ENCODE data around the gene NXT1.
"Not testable (repeated sequence)": the region's sequence is repeated elsewhere in the genome, so short reads cannot be mapped to it uniquely, and the experiment has no call there.

Gene NXT1

GRCh38 chr20:23331450-23332350, 18.9 kb upstream of the NXT1 start:
- no peak for DNase-seq (ENCODE audit: low read depth)

DNA sequence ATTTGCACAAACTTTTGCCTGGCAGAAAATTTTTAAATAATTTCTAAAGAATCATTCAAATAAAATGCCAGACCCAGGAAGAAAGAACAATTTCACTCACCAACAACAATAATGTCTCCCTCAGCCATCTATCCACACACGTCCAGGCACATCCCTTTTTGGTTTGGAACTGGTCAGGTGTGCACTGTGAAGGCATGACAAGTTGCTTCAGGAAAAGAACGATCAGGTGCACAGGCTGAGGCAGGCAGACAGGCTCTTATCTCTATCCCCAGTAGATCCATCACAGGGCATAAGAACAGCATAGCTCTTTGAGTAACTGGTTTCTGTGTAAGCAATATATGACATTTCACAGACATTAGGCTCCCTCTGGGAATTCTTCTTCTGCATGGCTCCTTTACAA, 18.1 kb upstream of the NXT1 start:
- no peak for DNase-seq (ENCODE audit: low read depth)

DNA sequence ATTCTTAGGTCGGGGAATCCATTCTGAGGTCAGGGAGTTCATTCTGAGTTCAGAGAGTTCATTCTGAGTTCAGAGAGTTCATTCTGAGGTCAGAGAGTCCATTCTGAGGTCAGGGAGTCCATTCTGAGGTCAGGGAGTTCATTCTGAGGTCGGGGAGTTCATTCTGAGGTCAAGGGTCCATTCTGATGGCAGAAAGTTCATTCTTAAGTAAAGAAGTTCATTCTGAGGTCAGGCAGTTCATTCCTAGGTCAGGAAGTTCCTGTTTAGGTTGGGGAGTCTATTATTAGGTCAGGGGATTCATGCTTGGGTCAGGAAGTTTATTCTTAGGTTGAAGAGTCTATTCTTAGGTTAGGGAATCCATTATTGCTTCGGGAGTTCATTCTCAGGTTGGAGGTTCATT, 16.5 kb upstream of the NXT1 start:
- DNase-seq (ENCODE audit: low read depth) = no peak

DNA sequence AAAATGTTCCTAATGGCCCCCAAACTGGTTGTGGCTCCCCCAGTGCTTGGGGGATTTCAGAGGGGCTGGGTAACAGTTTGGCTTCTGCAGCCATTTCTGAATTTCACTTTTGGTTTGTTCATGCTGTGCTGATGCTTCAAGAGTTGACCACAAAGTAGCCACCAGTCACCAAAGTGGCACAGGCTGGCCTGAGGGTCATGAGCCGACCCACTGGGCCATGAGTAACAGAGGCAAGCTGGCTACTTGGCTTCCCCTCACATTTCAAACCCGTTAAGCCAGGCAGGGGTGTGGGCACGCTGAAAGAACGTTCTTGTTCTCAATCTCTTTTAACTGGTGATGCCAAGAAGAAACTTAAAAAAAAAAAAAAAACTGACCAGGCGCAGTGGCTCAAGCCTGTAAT, 15.1 kb upstream of the NXT1 start:
- no peak for DNase-seq (ENCODE audit: low read depth)

DNA sequence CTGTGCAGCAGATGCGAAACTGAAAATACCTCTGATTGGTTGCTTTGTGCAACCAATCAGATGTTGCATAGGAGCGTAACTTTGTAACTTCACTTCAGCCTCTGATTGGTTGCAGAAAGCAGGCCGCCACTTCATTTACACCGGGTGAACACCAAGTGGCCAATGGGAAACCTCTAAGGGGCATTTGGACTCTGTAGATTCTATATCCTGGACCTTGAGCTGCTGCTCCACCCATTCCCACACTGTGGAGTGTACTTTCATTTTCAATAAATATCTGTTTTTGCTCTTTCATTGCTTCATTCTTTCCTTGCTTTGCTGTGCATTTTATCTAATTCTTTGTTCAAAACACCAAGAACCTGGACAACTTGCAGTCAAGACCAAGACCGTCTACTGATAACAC, 14.1 kb upstream of the NXT1 start:
- DNase-seq (ENCODE audit: low read depth) = no peak

- no peak for DNase-seq (ENCODE audit: low read depth)
Observed at GRCh38 chr20:23337312-23337711, 13.3 kb upstream of the NXT1 start.

- no peak for DNase-seq (ENCODE audit: low read depth)
Observed at GRCh38 chr20:23339986-23340385, 10.6 kb upstream of the NXT1 start.

DNA sequence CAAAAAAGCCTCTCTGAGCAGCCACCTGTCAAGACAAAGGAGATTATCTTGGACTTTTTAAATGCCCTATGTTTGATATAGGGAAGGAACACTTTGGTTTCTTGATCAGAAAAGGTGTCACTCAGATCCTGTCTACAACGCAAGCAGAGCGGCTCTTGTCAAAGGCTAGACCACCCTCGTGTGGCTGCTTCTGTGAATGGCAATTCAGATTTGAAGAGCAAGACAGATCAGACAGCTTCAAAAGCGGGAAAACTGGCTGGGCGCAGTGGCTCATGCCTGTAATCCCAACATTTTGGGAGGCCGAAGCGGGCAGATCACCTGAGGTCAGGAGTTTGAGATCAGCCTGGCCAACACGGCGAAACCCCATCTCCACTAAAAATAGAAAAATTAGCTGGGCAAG, 10.1 kb upstream of the NXT1 start:
- DNase-seq (ENCODE audit: low read depth) = no peak

DNA sequence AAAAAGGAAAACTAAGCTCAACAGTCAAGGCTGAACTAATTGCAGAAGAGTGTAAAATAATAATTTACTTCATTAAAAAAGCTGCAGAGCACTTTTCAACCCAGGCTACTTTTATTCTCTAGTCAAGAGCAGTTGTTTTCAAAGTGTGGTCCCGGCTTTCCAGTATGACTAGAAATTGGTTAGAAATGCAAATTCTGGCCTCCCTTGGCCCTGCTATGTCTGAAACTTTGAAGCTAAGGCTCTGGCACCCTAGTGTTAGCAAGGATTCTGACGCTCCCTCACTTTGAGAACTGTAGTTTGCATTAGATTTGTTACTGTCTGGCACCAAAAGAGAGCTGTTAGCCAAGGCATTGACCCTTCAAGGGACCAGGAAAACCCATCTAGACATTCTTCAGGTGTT, 9.5 kb upstream of the NXT1 start:
- DNase-seq (ENCODE audit: low read depth) = no peak

GRCh38 chr20:23343590-23343989, 7.0 kb upstream of the NXT1 start:
- no peak for DNase-seq (ENCODE audit: low read depth)

DNA sequence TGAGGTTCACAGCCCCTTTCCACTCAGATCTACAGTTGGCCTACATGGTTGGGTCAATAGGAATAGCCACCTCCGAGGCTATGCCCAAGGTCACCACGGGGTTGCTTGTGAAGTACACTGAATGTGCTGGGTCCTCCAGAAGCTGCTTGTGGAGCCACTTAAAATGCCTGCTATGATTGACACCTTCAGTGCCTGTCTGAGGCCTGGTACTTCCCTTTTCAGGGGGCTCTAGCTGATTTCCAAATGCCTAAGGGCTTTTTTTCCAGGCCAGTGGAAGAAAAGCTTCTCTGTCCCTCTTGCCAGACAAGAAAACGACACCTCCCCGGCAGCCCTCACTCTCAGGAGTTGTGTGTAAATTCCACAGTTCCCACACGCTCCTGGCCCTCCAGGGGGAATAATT, 6.3 kb upstream of the NXT1 start:
- DNase-seq (ENCODE audit: low read depth) = no peak

GRCh38 chr20:23346002-23346401, 4.6 kb upstream of the NXT1 start:
- no peak for DNase-seq (ENCODE audit: low read depth)

DNA sequence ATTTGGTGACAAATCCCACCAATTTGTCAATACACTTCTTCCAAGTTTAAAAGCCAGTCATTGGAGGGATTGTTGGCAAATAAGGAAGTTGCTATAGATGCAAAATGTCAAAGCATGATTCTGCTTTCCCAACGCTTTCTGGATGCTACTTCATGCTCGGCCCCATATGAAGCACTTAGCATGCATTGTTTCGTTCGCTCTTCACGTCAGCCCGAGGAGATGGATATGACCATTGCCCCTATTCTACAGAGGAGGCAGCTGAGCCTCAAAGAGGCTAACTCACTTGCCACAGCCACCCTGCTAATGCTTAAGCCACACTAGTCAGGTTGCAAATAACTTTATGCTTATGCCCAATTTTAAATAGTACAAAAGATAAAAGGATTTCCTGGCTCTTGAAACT, 2.8 kb upstream of the NXT1 start:
- no peak for DNase-seq (ENCODE audit: low read depth)

- DNase-seq (ENCODE audit: low read depth) = not testable (repeated sequence)
Observed at GRCh38 chr20:23348510-23348909, 2.1 kb upstream of the NXT1 start.

DNA sequence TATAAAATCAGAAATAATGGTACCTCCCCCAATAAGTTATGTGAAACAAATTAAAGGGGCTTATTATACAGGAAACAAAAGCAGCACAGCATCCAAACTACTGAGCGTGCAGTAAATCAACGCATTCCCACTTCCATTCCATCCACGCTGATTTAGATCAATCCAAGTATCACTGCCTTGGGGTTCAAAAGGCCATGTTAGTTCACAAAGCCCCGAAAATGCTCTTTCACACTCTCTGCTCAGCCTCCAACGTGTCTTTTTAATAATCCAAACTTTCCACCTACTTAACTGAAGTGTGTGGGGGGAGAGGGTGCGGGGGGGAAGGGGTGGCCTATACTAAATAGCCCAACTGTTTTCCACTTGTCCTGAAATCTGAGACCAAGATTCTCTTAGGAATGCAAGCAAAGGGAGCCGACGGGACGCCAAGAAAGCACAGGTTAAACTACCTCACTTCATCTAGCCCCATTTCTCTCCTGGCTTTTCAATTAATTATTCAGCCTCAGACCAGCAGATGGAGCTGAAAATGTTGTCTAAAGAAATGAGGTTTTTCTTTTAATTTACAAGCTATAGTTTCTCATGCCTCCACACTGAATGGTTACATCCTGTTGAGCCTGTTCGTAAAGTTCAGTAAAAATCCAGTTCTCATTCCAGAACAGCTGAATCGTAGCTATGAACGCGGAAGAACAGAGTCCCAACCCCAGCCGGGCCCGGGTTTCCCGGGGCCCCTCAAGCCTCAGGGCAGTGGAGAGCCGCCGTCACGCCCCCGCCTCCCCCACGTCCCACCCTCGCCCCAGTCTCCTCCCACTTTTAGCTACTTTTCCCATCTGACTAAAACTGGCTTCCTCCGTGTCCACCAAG, 1.0 kb upstream of the NXT1 start:
- no peak for DNase-seq (ENCODE audit: low read depth)

DNA sequence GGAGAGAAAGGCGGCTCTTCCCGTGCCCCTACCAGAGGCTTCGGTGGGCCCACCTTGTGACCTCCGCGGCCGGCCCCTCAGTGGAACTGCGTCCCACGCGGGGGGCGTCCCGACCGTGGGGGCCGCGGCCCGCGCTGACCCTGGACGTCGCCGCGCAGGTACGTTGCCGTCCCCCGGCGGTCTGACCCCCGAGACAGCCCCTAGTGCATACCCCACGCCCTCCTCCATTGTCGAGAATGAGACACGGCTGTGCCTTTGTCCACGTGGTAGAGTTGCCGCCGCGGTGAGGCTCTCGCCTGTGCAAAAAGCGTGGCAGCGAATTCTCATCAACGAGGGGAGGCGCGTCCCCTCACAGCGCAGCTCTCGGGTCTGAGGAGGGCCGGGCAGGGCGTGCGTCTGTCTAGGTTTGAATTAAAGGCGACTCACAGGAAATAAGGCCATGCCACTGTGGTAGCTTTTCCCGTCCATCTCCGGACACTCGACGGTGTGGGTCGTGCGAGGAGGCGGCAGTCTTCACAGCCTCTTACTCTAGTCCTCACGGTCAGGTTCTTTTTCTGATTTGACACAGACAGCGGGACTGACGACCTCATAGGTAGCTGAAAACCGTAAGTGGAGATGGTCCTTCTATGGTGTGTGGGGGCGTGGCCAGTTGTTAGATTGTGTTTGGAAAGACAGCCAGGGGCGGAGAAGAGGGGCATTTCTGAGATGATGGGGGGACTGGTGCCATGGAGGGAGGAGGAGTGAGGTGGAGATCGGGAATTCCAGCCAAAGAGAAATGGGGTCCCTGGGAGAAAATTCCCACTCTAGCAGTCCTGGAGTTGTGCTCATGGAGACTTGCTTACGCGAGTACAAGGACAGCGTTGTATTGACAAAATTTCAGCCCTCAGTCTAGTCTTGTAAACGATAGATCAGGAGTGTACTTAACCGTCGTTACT, 580 bp downstream of the NXT1 start:
- peak; percentile 46 for DNase-seq (ENCODE audit: low read depth)

GRCh38 chr20:23356203-23356602, 5.6 kb downstream of the NXT1 start:
- DNase-seq (ENCODE audit: low read depth) = no peak

DNA sequence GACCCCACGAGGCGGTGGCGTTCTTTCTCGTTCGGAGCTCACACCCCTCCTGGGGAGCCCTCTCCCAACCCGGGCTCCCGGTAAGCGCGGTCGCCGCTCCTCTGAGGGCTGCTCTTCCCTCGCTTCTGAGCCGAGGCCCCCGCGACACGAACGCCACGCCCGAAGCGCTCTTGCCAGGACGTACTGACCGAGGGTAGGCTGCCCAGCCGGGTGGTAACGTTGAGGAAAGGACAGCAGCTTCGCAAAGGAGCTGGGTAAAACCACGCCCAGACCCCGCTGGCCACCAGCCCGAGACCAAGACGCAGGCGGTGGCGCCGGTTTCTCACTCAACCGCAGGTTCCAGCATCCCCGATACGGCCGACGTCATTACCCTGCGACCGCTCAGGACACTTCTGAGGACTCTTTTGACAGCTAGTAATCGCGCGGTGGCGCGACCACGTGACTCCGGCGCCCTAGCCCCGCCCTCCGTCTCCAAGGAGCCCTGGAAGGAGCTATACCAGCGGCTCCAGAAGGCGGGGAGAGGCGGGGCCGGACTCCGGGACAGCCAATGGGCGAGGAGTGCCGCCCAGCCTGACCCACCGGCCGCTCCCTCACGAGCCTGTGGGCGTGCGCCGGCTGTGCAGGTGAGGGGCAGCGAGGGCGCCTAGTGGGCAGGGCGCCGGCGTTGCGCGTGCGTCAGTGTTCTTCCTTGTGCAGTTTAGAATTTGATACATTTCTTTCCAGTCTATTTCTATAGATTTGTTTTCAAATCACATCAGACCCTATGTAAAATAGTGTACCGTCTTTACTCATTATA, 7.4 kb downstream of the NXT1 start:
- peak; percentile 99 for DNase-seq (ENCODE audit: low read depth)

DNA sequence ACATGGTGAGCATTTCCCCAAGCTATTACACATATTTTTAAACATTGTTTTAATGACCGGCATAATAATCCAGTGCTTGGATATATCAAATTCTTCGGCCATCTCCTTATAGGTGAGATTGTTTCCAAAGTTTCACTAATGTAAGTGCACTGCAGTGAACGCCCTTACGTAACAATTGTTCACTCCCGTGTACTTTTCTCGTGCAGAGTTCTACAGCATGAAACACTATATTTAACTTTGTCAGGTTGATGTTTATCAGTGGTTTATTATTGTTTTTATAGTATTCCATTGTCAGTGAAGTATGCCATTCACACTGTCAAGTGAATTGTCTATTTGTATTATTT, 7.9 kb downstream of the NXT1 start:
- DNase-seq (ENCODE audit: low read depth) = no peak

- no peak for DNase-seq (ENCODE audit: low read depth)
Observed at GRCh38 chr20:23358923-23359593, 8.5 kb downstream of the NXT1 start.

GRCh38 chr20:23360531-23360930, 9.9 kb downstream of the NXT1 start:
- DNase-seq (ENCODE audit: low read depth) = no peak

All from activated T-cell treated with anti-CD3 and anti-CD28 coated beads for 48 hours (primary cell).